T-helper 1 cell (primary cell): ENCODE measurements around the gene LRRC47.
A peak's percentile ranks its signal among the peaks of the same experiment; 100 is the strongest.

Experiments used
- DNase-seq, 5 donors: peaks; one replicate each; pipeline ENCODE4 v3.0.0-alpha.2; 2012 to 2020
- total RNA-seq, 4 donors: gene quantifications; one replicate each; lab custom pipeline; 2026; lab: John Stamatoyannopoulos, UW

LRRC47 gene
- 36.7 to 57.9 (median 37.5) reads per million in 4 donors for total RNA-seq

GRCh38 chr1:3796215-3797061 lies at the start of gene LRRC47:
TSS of gene LRRC47 (minus strand) at chr1:3796498. CDS start at chr1:3796476, 22 bp downstream.
- DNase-seq, result peak; percentile 83 to 93 (median 92)

- DNase-seq, result no peak
These were observed 46.6 kb upstream of the LRRC47 start for GRCh38 chr1:3842912-3843311.

- no peak for DNase-seq
These were observed 45.2 kb upstream of the LRRC47 start for GRCh38 chr1:3841491-3841890.

- DNase-seq, result no peak
These were observed 42.5 kb upstream of the LRRC47 start for GRCh38 chr1:3838788-3839187.

- no peak for DNase-seq
These were observed 41.4 kb upstream of the LRRC47 start for GRCh38 chr1:3837685-3838084.

- no peak for DNase-seq
These were observed 40.9 kb upstream of the LRRC47 start for GRCh38 chr1:3837200-3837599.

- DNase-seq, result no peak
These were observed 40.1 kb upstream of the LRRC47 start for GRCh38 chr1:3836421-3836820.

GRCh38 chr1:3834701-3835100 lies 38.4 kb upstream of the LRRC47 start:
- DNase-seq, result no peak

GRCh38 chr1:3831689-3832088 lies 35.4 kb upstream of the LRRC47 start:
- DNase-seq, result no peak

- no peak for DNase-seq
These were observed 32.1 kb upstream of the LRRC47 start for GRCh38 chr1:3828391-3828790.

GRCh38 chr1:3827813-3828307 lies 31.6 kb upstream of the LRRC47 start:
- no peak for DNase-seq

- DNase-seq, result no peak
These were observed 29.1 kb upstream of the LRRC47 start for GRCh38 chr1:3825356-3825755.

GRCh38 chr1:3824650-3825049 lies 28.4 kb upstream of the LRRC47 start:
- DNase-seq, result no peak

- DNase-seq, result no peak
These were observed 26.1 kb upstream of the LRRC47 start for GRCh38 chr1:3822421-3822820.

GRCh38 chr1:3821908-3822307 lies 25.6 kb upstream of the LRRC47 start:
- DNase-seq, result no peak

- DNase-seq, result no peak
These were observed 25.1 kb upstream of the LRRC47 start for GRCh38 chr1:3821447-3821846.

GRCh38 chr1:3821004-3821403 lies 24.7 kb upstream of the LRRC47 start:
- no peak for DNase-seq

GRCh38 chr1:3820316-3820715 lies 24.0 kb upstream of the LRRC47 start:
- DNase-seq, result no peak

GRCh38 chr1:3819771-3820200 lies 23.5 kb upstream of the LRRC47 start:
- DNase-seq, result no peak

GRCh38 chr1:3817821-3818597 lies 21.7 kb upstream of the LRRC47 start:
- no peak for DNase-seq

- DNase-seq, result no peak
These were observed 20.9 kb upstream of the LRRC47 start for GRCh38 chr1:3817138-3817740.

- DNase-seq, result no peak
These were observed 20.2 kb upstream of the LRRC47 start for GRCh38 chr1:3816331-3817137.
